ENCODE measurements around the gene DPF1. TPM values are rescaled to one million over a fixed set of nuclear protein-coding genes. Genes with fewer than 3 reads are reported as not detected.

The DPF1 gene
- total RNA-seq, 4 donors from 2014 or later = not detected

DNA sequence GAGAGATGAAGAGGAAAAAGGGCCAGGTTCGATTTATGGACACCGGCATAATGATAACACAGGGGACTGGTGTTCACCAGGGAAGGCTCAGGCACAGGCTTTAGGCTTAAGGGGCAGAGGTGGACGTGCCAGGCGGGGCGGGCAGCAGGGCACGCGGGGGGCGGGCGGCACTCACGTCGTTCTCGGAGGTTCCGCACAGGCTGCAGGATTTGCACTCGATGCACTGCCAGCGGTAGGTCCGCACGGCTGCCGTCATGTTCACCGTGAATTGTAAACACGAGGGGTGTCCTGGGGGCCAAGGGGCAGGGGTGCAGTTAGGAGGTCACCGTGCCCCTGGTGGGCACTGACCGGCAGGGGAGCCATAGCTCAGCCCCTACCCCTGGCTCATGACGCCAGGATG, 10.6 kb downstream of the DPF1 start:
- TF ChIP-seq, protein P1, sequence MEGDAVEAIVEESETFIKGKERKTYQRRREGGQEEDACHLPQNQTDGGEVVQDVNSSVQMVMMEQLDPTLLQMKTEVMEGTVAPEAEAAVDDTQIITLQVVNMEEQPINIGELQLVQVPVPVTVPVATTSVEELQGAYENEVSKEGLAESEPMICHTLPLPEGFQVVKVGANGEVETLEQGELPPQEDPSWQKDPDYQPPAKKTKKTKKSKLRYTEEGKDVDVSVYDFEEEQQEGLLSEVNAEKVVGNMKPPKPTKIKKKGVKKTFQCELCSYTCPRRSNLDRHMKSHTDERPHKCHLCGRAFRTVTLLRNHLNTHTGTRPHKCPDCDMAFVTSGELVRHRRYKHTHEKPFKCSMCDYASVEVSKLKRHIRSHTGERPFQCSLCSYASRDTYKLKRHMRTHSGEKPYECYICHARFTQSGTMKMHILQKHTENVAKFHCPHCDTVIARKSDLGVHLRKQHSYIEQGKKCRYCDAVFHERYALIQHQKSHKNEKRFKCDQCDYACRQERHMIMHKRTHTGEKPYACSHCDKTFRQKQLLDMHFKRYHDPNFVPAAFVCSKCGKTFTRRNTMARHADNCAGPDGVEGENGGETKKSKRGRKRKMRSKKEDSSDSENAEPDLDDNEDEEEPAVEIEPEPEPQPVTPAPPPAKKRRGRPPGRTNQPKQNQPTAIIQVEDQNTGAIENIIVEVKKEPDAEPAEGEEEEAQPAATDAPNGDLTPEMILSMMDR (IDR thresholded peaks at IDR 0.05; ENCODE audit: low read depth) = no peak

- TF ChIP-seq, protein P1 (IDR thresholded peaks at IDR 0.05; ENCODE audit: low read depth) = no peak
Observed at GRCh38 chr19:38211766-38212165, 12.3 kb downstream of the DPF1 start.

GRCh38 chr19:38211151-38211591, 12.9 kb downstream of the DPF1 start:
- TF ChIP-seq, protein P1 (IDR thresholded peaks at IDR 0.05; ENCODE audit: low read depth) = no peak

DNA sequence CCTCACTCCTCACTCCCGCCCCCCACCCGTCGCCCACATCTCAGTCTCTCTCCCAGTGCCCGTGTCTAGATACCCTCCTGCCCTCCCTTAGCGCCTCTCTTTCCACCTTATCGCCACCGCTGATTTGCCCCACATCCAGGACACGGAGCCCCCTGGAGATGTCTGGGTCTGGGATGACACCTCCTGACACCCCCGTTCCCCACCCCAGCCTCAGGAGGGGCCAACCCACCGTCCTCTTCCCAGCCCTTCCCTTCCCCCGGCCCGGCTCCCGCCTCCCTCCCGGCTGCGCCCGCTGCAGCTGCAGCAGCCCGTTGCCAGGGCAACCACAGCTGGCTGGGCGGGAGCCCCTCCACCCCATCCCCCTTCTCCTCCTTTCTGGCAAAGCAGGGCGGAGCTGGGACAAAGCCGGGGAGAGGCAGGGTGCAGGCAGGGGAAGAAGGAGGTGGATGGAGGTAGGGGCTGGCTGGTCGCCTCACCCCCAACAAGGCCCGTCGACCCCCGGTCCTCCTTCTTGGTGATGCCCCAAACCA, 13.5 kb downstream of the DPF1 start:
- TF ChIP-seq, protein P1 (IDR thresholded peaks at IDR 0.05; ENCODE audit: low read depth) = no peak

GRCh38 chr19:38209671-38210457, 14.2 kb downstream of the DPF1 start:
- TF ChIP-seq, protein P1 (IDR thresholded peaks at IDR 0.05; ENCODE audit: low read depth) = no peak

GRCh38 chr19:38209152-38209551, 14.9 kb downstream of the DPF1 start:
- TF ChIP-seq, protein P1 (IDR thresholded peaks at IDR 0.05; ENCODE audit: low read depth) = no peak

DNA sequence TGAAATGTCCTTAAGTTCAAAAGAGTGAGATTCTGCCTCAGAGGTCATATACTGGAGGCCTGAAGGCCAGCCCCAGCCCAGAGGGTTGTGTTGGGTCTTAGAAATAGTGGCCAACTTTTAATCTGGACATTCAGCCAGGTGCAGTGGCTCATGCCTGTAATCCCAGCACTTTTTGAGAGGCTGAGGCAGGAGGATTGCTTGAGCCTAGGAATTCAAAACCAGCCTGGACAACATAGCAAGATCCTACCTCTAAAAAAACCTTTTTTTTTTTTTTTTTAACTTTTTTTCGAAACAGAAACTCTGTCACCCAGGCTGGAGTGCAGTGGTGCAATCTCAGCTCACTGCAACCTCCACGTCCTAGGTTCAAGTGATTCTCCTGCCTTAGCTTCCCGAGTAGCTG, 15.5 kb downstream of the DPF1 start:
- TF ChIP-seq, protein P1 (IDR thresholded peaks at IDR 0.05; ENCODE audit: low read depth) = no peak
